ENCODE data around the gene FXR2. TPM values are rescaled to one million over a fixed set of nuclear protein-coding genes. Genes with fewer than 3 reads are reported as not detected.

The FXR2 gene
- total and polyA plus RNA-seq, 4 donors: 29.0 to 31.1 (median 30.0) TPM

DNA sequence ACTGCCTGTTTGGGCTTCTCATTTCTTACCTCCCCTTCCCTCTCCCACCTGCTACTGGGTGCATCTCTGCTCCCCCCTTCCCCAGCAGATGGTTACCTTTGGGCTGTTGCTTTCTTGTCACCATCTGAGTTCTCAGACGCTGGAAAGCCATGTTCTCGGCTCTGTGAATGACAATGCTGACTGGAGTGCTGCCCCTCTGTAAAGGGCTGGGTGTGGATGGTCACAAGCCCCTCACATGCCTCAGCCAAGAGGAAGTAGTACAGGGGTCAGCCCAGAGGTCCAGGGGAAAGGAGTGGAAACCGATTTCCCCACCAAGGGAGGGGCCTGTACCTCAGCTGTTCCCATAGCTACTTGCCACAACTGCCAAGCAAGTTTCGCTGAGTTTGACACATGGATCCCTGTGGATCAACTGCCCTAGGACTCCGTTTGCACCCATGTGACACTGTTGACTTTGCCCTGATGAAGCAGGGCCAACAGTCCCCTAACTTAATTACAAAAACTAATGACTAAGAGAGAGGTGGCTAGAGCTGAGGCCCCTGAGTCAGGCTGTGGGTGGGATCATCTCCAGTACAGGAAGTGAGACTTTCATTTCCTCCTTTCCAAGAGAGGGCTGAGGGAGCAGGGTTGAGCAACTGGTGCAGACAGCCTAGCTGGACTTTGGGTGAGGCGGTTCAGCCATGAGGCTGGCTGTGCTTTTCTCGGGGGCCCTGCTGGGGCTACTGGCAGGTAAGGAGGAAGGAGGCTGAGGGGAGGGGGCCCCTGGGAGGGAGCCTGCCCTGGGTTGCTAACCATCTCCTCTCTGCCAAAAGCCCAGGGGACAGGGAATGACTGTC is 35.5 kb downstream of the FXR2 start, which contains the start of gene CD68:
TSS of gene CD68 (plus strand) at position 638 of the 833 bp plus-strand sequence. CDS start at position 678, 40 bp downstream.
- peaks cover 40 to 53% (median 48%) of the 10 kb centered on the region in 4 donors for H3K36me3 ChIP-seq (ENCODE audit: control insufficient read depth in 4 of 4, insufficient read depth in 4 of 4, low read length in 4 of 4)
- H3K27ac ChIP-seq (ENCODE audit: low read depth in 1 of 2, low read length in 1 of 2): peak within 1 kb of the TSS; percentile 76 to 92
- H3K4me1 ChIP-seq (ENCODE audit: control insufficient read depth in 5 of 5, insufficient read depth in 5 of 5, low read length in 5 of 5): peaks cover 10 to 43% (median 24%) of the 10 kb centered on the region in 5 donors
- no peak within 1 kb of the TSS for H3K9ac ChIP-seq (ENCODE audit: insufficient read depth in 1 of 2, low read length in 2 of 2)
- TF ChIP-seq, protein P1, sequence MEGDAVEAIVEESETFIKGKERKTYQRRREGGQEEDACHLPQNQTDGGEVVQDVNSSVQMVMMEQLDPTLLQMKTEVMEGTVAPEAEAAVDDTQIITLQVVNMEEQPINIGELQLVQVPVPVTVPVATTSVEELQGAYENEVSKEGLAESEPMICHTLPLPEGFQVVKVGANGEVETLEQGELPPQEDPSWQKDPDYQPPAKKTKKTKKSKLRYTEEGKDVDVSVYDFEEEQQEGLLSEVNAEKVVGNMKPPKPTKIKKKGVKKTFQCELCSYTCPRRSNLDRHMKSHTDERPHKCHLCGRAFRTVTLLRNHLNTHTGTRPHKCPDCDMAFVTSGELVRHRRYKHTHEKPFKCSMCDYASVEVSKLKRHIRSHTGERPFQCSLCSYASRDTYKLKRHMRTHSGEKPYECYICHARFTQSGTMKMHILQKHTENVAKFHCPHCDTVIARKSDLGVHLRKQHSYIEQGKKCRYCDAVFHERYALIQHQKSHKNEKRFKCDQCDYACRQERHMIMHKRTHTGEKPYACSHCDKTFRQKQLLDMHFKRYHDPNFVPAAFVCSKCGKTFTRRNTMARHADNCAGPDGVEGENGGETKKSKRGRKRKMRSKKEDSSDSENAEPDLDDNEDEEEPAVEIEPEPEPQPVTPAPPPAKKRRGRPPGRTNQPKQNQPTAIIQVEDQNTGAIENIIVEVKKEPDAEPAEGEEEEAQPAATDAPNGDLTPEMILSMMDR (IDR thresholded peaks at IDR 0.05; ENCODE audit: control extremely low read depth, extremely low read depth): no peak
- H3K27me3 ChIP-seq (ENCODE audit: control insufficient read depth in 3 of 3, insufficient read depth in 3 of 3, low read length in 2 of 3): no peaks in the 10 kb centered on the region
- DNase-seq (peak; percentile 59 to 67 (median 60)), ATAC-seq (ENCODE audit: insufficient read depth, low FRiP score) (peak; percentile 49)
- H3K9me3 ChIP-seq (ENCODE audit: control insufficient read depth in 4 of 4, insufficient read depth in 3 of 4, low read length in 3 of 4): peaks cover 0 to 2% (median 0%) of the 10 kb centered on the region in 4 donors
- H3K4me3 ChIP-seq: peak within 1 kb of the TSS; percentile 27
- WGBS, 2 donors: 6 to 17% methylated on average over 7 of the region's 7 CpGs

DNA sequence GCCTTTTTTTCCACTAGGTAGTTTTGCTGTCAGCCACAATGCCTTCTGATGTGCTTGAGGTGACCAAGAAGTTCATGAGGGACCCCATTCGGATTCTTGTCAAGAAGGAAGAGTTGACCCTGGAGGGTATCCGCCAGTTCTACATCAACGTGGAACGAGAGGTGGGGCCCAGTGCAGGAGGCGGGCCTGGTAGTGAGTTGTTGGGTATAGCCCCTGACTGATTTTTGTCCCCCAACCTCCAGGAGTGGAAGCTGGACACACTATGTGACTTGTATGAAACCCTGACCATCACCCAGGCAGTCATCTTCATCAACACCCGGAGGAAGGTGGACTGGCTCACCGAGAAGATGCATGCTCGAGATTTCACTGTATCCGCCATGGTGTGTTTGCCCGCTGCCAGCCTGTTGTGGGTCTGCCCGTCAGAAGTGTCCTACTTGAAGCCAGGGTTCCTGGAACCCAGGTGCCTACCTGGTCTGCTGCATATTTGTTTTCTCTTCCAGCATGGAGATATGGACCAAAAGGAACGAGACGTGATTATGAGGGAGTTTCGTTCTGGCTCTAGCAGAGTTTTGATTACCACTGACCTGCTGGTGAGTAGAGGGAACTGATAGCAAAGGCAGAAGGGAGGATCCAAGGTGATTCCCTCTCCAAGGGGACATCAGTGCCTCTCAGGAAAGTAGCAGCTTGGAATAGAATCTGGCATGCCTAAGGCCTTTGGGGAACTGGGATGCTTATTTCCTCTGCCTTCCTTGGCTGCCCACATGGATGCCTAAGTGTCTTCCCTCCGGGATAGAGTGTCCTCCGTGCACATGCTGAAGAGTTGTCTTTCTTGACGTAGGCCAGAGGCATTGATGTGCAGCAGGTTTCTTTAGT is 37.1 kb downstream of the FXR2 start:
- Histone ChIP-seq H3K36me3 (ENCODE audit: control insufficient read depth in 4 of 4, insufficient read depth in 4 of 4, low read length in 4 of 4) (peaks cover 40 to 56% (median 52%) of the 10 kb centered on the region in 4 donors), H3K27me3 (ENCODE audit: control insufficient read depth in 3 of 3, insufficient read depth in 3 of 3, low read length in 2 of 3) (no peaks in the 10 kb centered on the region), H3K9me3 (ENCODE audit: control insufficient read depth in 4 of 4, insufficient read depth in 3 of 4, low read length in 3 of 4) (peaks cover 0 to 2% (median 0%) of the 10 kb centered on the region in 4 donors), H3K27ac (ENCODE audit: low read depth in 1 of 2, low read length in 1 of 2) (peak overlapping the region in 1 of 2 donors; percentile 62), H3K4me1 (ENCODE audit: control insufficient read depth in 5 of 5, insufficient read depth in 5 of 5, low read length in 5 of 5) (peaks cover 4 to 36% (median 16%) of the 10 kb centered on the region in 5 donors), H3K9ac (ENCODE audit: insufficient read depth in 1 of 2, low read length in 2 of 2) (no peak overlapping the region), H3K4me3 (no peak overlapping the region)
- WGBS, 2 donors: 81 to 87% methylated on average over 17 of the region's 17 CpGs
- no peak for DNase-seq
- TF ChIP-seq, protein P1 (IDR thresholded peaks at IDR 0.05; ENCODE audit: control extremely low read depth, extremely low read depth): no peak
- ATAC-seq (ENCODE audit: insufficient read depth, low FRiP score): no peak

DNA sequence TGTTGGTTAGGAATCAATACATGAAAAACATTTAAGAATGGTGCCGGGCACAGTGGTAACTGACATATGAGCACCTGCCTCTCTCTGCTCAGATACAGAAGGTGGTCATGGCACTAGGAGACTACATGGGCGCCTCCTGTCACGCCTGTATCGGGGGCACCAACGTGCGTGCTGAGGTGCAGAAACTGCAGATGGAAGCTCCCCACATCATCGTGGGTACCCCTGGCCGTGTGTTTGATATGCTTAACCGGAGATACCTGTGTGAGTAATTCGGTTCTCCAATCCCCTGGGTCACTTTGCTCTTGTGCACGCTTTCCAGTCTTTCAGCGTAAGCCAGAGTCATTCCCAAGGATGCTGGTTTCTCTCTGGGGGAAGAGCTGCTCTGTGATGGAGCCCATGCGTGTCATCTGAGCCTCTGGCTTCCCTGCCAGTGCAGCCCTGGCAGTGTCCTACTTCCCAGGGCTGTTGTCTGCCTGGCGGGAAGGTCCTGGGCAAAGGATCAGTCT is 38.2 kb downstream of the FXR2 start:
- peaks cover 7 to 34% (median 12%) of the 10 kb centered on the region in 5 donors for H3K4me1 ChIP-seq (ENCODE audit: control insufficient read depth in 5 of 5, insufficient read depth in 5 of 5, low read length in 5 of 5)
- no peak overlapping the region for H3K4me3 ChIP-seq
- no peak overlapping the region for H3K9ac ChIP-seq (ENCODE audit: insufficient read depth in 1 of 2, low read length in 2 of 2)
- H3K27ac ChIP-seq (ENCODE audit: low read depth in 1 of 2, low read length in 1 of 2): no peak overlapping the region
- H3K36me3 ChIP-seq (ENCODE audit: control insufficient read depth in 4 of 4, insufficient read depth in 4 of 4, low read length in 4 of 4): peaks cover 40 to 54% (median 51%) of the 10 kb centered on the region in 4 donors
- TF ChIP-seq, protein P1 (IDR thresholded peaks at IDR 0.05; ENCODE audit: control extremely low read depth, extremely low read depth): no peak
- H3K9me3 ChIP-seq (ENCODE audit: control insufficient read depth in 4 of 4, insufficient read depth in 3 of 4, low read length in 3 of 4): peaks cover 0 to 2% (median 0%) of the 10 kb centered on the region in 4 donors
- ATAC-seq (ENCODE audit: insufficient read depth, low FRiP score) (no peak), DNase-seq (no peak)
- 87 to 89% methylated on average over 14 of the region's 14 CpGs for WGBS, 2 donors
- H3K27me3 ChIP-seq (ENCODE audit: control insufficient read depth in 3 of 3, insufficient read depth in 3 of 3, low read length in 2 of 3): no peaks in the 10 kb centered on the region

Data from lung (tissue), 12 donors.